Measurements from ENCODE around the gene MYO16.
"Not testable (repeated sequence)": the region's sequence is repeated elsewhere in the genome, so short reads cannot be mapped to it uniquely, and the experiment has no call there.

Gene MYO16

DNA sequence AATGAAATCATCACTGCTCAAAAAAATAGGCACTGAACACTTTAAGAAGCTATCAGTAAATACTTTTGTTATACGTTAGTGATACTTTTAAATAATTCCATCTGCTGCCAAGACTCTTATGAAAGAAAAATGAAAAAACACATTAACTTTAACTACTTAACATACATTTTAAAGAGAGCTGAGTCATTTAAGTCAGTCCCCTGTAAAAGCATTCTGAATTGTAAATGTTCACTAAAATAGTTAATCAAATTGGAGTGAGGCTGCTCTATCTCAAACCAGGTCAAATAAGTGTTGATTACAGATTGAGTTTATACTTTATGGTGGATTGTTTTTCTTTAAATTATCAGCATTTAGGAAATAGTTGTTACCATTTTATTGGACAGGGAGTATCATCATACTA, 274.2 kb downstream of the MYO16 start (continued):
- TF ChIP-seq ZNF335 (tag by site-specific recombination; conservative IDR thresholded peaks at IDR 0.05) = no peak
- TF ChIP-seq ZNF146 (tag by site-specific recombination; IDR thresholded peaks at IDR 0.05) = no peak

DNA sequence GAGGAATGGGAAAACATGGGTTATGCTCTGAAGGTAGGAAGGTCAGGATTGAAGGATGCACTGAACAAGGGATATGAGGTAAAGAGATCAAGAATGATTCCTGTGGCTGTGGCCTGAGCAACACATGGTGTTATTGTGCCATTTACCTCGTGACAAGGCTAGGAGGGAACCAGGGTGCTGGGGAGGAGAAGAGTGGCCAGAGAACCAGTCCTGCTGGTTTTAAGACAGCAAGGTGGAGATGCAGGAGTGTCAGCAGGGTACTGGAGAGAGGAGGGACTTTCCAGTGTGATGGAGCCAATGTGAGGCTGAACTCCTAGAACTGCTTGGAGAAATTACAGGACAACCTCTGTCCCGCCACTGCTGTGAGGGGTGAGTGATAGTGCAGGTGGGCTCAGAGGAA, 282.4 kb downstream of the MYO16 start:
- Histone ChIP-seq H3K36me3 (ENCODE audit: control insufficient read depth in 2 of 2, insufficient read depth in 1 of 2, low read length in 2 of 2) (no peaks in the 10 kb centered on the region), H3K4me3 (ENCODE audit: low read depth, low read length) (no peak overlapping the region), H3K9me3 (ENCODE audit: control insufficient read depth, insufficient read depth, low read depth, low read length) (no peaks in the 10 kb centered on the region), H3K27ac (ENCODE audit: extremely low read depth, low read depth, low read length) (no peak overlapping the region), H3K4me1 (ENCODE audit: control insufficient read depth, insufficient read depth, low read length) (no peaks in the 10 kb centered on the region; the same call in 1 of the 2 replicates)
- ChIA-PET CTCF (interaction anchor here (0.7 kb wide), 1 partner anchor 107 kb away, joined by 3 read pairs; no protein-coding TSS in a partner anchor), POLR2A (no interaction called here)
- no peak for TF ChIP-seq MYNN (tag by site-specific recombination; IDR thresholded peaks at IDR 0.05; ENCODE audit: borderline replicate concordance)
- no peak for TF ChIP-seq BCL11A (tag by site-specific recombination; IDR thresholded peaks at IDR 0.05; ENCODE audit: low read depth)
- no peak for TF ChIP-seq HOXA7 (CRISPR knock-in tag; IDR thresholded peaks at IDR 0.05; ENCODE audit: borderline replicate concordance)
- TF ChIP-seq ZNF335 (tag by site-specific recombination; conservative IDR thresholded peaks at IDR 0.05) = no peak
- TF ChIP-seq, protein P1, sequence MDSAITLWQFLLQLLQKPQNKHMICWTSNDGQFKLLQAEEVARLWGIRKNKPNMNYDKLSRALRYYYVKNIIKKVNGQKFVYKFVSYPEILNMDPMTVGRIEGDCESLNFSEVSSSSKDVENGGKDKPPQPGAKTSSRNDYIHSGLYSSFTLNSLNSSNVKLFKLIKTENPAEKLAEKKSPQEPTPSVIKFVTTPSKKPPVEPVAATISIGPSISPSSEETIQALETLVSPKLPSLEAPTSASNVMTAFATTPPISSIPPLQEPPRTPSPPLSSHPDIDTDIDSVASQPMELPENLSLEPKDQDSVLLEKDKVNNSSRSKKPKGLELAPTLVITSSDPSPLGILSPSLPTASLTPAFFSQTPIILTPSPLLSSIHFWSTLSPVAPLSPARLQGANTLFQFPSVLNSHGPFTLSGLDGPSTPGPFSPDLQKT (IDR thresholded peaks at IDR 0.05; ENCODE audit: borderline replicate concordance, low read depth, low read length) = no peak
- TF ChIP-seq SP7 (tag by site-specific recombination; IDR thresholded peaks at IDR 0.05) = no peak
- TF ChIP-seq ZNF248 (tag by site-specific recombination; IDR thresholded peaks at IDR 0.05) = no peak
- TF ChIP-seq, protein P2, sequence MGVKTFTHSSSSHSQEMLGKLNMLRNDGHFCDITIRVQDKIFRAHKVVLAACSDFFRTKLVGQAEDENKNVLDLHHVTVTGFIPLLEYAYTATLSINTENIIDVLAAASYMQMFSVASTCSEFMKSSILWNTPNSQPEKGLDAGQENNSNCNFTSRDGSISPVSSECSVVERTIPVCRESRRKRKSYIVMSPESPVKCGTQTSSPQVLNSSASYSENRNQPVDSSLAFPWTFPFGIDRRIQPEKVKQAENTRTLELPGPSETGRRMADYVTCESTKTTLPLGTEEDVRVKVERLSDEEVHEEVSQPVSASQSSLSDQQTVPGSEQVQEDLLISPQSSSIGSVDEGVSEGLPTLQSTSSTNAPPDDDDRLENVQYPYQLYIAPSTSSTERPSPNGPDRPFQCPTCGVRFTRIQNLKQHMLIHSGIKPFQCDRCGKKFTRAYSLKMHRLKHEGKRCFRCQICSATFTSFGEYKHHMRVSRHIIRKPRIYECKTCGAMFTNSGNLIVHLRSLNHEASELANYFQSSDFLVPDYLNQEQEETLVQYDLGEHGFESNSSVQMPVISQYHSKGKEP (tag by site-specific recombination; IDR thresholded peaks at IDR 0.05) = no peak
- TF ChIP-seq, protein P3, sequence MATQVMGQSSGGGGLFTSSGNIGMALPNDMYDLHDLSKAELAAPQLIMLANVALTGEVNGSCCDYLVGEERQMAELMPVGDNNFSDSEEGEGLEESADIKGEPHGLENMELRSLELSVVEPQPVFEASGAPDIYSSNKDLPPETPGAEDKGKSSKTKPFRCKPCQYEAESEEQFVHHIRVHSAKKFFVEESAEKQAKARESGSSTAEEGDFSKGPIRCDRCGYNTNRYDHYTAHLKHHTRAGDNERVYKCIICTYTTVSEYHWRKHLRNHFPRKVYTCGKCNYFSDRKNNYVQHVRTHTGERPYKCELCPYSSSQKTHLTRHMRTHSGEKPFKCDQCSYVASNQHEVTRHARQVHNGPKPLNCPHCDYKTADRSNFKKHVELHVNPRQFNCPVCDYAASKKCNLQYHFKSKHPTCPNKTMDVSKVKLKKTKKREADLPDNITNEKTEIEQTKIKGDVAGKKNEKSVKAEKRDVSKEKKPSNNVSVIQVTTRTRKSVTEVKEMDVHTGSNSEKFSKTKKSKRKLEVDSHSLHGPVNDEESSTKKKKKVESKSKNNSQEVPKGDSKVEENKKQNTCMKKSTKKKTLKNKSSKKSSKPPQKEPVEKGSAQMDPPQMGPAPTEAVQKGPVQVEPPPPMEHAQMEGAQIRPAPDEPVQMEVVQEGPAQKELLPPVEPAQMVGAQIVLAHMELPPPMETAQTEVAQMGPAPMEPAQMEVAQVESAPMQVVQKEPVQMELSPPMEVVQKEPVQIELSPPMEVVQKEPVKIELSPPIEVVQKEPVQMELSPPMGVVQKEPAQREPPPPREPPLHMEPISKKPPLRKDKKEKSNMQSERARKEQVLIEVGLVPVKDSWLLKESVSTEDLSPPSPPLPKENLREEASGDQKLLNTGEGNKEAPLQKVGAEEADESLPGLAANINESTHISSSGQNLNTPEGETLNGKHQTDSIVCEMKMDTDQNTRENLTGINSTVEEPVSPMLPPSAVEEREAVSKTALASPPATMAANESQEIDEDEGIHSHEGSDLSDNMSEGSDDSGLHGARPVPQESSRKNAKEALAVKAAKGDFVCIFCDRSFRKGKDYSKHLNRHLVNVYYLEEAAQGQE (tag by site-specific recombination; IDR thresholded peaks at IDR 0.05) = no peak
- TF ChIP-seq IKZF3 (tag by site-specific recombination; IDR thresholded peaks at IDR 0.05) = no peak
- TF ChIP-seq ZNF366 (tag by site-specific recombination; conservative IDR thresholded peaks at IDR 0.05) = no peak

DNA sequence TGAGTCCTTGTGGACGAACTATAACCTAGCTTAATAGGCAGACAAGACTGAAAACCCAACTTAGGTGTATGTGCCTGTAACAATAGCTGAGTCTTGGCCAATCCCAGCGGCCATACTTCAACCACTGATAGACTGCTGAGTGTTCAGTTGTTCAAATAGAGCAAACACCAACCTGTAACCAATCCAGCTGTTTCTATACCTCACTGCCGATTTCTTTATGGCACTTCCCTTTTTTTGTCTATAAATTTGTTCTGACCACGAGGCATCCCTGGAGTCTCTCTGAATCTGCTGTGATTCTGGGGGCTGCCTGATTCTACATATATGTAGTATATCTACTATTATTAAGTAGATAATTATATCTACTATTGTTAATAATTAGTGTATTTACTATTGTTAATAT, 284.3 kb downstream of the MYO16 start:
- H3K36me3 ChIP-seq (ENCODE audit: control insufficient read depth in 2 of 2, insufficient read depth in 1 of 2, low read length in 2 of 2); H3K4me3 ChIP-seq (ENCODE audit: low read depth, low read length); POLR2A ChIA-PET; H3K27ac ChIP-seq (ENCODE audit: extremely low read depth, low read depth, low read length); H3K4me1 ChIP-seq (ENCODE audit: control insufficient read depth, insufficient read depth, low read length); H3K9me3 ChIP-seq (ENCODE audit: control insufficient read depth, insufficient read depth, low read depth, low read length): not testable (repeated sequence)
- CTCF ChIA-PET = interaction anchor here (0.6 kb wide), 1 partner anchor 759 kb away, joined by 3 read pairs; no protein-coding TSS in a partner anchor

DNA sequence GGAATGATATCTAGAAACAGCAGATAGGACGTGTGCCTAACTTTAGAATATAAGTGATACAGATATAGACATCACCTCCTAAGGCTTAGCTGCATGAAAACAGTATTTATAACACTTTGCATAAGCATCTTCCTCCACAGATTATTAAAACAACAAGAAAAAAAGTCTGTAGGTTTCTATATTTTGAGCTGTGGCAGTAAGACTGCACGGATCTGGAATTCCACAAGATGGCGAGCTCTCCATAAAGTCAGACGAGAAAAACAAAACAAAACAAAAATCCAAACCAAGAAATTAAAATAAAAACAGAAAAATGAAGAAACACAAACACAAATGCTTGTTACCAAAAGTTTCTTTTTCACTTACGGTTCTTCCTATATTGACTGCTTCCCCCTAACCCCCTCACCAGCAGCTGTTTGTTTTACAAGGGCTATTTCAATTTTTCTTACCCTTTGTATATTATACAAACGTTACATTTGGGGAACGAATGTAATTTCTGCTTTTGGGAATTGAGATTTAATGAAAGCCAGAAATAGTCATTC, 285.8 kb downstream of the MYO16 start:
- CTCF ChIA-PET = interaction anchor here (0.6 to 2.3 kb wide), 15 partner anchors 8 to 498 kb away, joined by 3 to 9 read pairs (median 4); no protein-coding TSS in a partner anchor
- Histone ChIP-seq H3K36me3 (ENCODE audit: control insufficient read depth in 2 of 2, insufficient read depth in 1 of 2, low read length in 2 of 2) (no peaks in the 10 kb centered on the region), H3K9me3 (ENCODE audit: control insufficient read depth, insufficient read depth, low read depth, low read length) (no peaks in the 10 kb centered on the region), H3K4me1 (ENCODE audit: control insufficient read depth, insufficient read depth, low read length) (no peaks in the 10 kb centered on the region; the same call in 1 of the 2 replicates), H3K27ac (ENCODE audit: extremely low read depth, low read depth, low read length) (no peak overlapping the region), H3K4me3 (ENCODE audit: low read depth, low read length) (no peak overlapping the region)
- POLR2A ChIA-PET = no interaction called here
- TF ChIP-seq ZNF335 (tag by site-specific recombination; conservative IDR thresholded peaks at IDR 0.05) = no peak
- TF ChIP-seq ZNF654 (tag by site-specific recombination; IDR thresholded peaks at IDR 0.05; ENCODE audit: low read depth) = peak; percentile 49

Data from HEK293 (cell line).